HepG2 (cell line): ENCODE measurements around the gene CDH13.

Experiments used
- KLF9 ChIP-seq: IDR thresholded peaks from 2 replicates; pipeline ENCODE4 v1.6.1; 2016; ENCODE audit warnings: low read depth
- ZNF747 ChIP-seq: sonication (generic); formaldehyde crosslinking; IDR thresholded peaks from 2 replicates; pipeline ENCODE4 v1.8.1; 2023; ENCODE audit warnings: missing genetic modification reagents, mild to moderate bottlenecking, borderline replicate concordance

- TF ChIP-seq KLF9 (CRISPR knock-in tag), result no peak
- TF ChIP-seq ZNF747, result no peak
Measured at GRCh38 chr16:83586461-83587200, 959.9 kb downstream of the CDH13 start.
